Stomach (tissue), 4 donors: ENCODE measurements around the gene SNAP47.

Experiments
- CTCF ChIP-seq, 7 experiments: fragments of 450-650 bp in 4 of 7; fragments of 200-600 bp in 3 of 7; sonication (generic) in 3 of 7; IDR thresholded peaks; one replicate each; pipeline ENCODE4 v1.5.1; 2016 to 2019; ENCODE audit warnings: antibody characterized with exemption in 7 of 7, control low read depth in 2 of 7, mild to moderate bottlenecking in 1 of 7
- POLR2A ChIP-seq, 4 donors: fragments of 450-650 bp; IDR thresholded peaks; one replicate each; pipeline ENCODE4 v1.6.1; 2016; ENCODE audit warnings: antibody characterized with exemption in 4 of 4, control low read depth in 2 of 4, mild to moderate bottlenecking in 1 of 4, moderate library complexity in 1 of 4

GRCh38 chr1:227729144-227729880 lies 5.9 kb upstream of the SNAP47 start:
- TF ChIP-seq CTCF (IDR thresholded peaks at IDR 0.05): no peak
- TF ChIP-seq POLR2A (IDR thresholded peaks at IDR 0.05): no peak
